Measurements from ENCODE around the gene CAMK4.
"Not testable (repeated sequence)": the region's sequence is repeated elsewhere in the genome, so short reads cannot be mapped to it uniquely, and the experiment has no call there.

CAMK4 gene

DNA sequence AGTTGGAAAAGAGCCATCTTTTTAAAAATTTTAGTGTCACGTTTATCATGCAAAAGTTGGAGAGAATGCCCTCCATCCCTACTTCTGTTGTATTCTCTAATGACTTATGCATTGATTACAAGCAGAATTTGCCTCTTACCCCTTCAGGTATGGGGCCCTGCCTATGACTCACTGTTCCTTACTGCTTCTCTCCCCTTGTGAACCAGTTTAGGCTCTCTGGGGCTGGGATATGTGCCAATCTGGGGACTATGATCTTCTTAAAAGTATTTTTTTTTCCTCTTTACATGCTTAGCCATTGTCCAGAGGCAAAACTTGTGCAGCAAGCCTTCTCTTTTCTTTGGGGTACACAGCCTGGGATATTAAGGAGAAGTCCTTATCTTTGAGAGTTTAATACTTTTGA, 37.4 kb downstream of the CAMK4 start:
- no peak for DNase-seq

DNA sequence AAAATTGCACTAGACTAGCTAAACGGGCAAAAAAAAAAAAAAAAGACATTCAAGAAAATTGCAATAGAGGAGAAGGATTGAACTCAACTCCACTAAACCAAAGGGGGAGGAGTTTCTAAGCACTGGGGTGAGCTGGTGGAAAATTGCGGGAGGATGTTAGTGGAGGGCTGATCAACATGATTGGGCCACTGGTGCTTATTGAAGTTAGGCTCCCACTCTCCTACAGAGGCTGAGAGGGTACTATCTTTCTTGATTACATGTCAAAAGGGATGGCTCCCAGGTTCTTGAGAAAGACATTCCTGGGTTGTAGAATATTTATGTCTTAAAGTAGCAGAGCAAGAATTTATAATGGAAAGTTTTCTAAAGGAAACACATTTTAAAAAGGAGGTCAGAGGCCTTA, 38.0 kb downstream of the CAMK4 start:
- DNase-seq = no peak

DNA sequence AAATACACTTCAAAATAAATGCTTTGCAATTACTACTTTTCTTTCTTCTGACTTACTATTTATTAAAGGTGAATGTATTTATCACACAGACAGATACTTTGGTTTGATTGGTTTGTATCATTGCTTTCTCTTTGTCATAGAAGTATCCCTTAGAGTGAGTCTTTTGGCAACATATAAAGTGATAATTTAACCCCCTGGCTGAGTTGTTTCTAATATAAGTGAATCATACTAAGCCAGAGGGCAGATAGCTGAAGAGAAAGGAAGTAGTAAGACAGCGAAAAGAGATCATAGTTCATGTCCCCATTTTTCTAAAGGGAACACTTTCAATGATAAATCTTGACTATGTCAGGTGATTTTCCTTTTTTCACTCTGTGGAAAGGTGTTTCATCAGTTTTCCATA, 38.6 kb downstream of the CAMK4 start:
- DNase-seq = no peak

DNA sequence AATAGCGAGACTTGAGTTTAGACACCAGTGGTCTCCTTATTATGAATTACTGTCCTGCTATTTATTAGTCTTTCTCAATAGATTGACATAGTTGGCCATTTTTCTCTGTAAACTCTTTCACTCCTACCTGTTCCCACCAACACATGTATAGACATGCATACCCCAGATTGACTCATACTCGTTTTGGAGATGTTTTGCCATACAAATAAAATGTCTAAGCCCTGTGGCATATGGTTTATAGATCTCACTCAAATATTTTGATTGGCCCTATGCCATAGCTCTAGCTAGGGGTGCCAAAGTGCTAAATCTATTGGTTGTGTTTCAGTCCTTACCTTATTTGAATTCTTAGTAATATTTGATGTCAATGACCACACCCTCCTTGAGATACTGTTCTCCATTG, 42.3 kb downstream of the CAMK4 start:
- DNase-seq = no peak

DNA sequence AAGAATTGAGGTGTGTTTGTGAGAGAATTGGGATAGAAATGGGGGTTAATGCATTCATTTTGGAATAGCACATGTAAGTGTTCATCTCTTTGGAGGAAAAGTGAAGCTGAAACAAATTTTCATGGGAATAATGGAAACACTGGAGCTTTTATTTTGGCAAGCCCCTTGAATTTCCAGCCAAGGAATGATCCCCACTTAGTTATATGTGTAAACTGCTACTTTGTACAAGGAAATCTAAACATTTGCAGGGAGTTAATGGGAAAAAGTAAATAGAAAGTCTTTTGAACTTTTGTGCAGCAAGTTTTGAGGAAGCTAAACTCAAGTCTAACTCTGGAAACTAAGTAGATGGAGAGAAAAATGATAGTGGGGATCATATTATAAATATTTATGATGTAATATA, 44.1 kb downstream of the CAMK4 start:
- no peak for DNase-seq

DNA sequence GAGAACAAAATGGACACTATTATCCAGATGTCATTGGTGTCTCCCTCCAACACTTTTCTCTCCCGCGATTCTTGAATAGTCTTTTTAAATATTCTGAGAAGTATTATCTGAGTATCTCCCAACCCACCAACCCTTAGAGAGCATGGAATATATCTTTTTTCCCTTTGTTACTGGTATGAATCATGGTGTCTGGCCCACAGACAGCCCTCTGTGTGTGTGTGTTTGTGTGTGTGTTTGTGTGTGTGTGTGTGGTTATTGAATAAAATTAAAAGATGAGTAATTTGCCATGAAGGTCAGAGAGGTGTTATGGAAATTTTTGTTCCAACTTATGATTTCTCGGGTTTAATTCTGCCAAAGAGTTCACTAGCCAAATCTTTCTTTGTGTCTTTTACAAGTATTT, 47.7 kb downstream of the CAMK4 start:
- DNase-seq = no peak

DNA sequence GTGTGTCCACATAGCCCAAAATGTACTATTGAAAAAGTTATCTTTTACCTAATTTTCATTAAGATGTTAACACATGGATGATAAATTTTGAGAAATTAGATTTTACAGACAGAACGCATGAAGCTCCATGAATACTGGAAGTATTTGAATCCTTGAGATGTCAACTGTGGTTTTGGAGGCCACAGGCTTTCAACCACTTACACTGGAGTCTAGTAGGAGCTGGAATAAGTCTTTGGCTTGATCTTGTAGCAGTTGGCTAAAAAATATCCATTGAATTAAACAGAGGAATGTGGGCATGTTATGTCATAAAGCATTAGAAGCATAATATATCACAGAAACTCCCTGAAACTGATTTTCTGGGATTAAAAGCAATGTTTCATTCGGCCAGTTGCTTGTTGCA, 52.9 kb downstream of the CAMK4 start:
- DNase-seq = no peak

DNA sequence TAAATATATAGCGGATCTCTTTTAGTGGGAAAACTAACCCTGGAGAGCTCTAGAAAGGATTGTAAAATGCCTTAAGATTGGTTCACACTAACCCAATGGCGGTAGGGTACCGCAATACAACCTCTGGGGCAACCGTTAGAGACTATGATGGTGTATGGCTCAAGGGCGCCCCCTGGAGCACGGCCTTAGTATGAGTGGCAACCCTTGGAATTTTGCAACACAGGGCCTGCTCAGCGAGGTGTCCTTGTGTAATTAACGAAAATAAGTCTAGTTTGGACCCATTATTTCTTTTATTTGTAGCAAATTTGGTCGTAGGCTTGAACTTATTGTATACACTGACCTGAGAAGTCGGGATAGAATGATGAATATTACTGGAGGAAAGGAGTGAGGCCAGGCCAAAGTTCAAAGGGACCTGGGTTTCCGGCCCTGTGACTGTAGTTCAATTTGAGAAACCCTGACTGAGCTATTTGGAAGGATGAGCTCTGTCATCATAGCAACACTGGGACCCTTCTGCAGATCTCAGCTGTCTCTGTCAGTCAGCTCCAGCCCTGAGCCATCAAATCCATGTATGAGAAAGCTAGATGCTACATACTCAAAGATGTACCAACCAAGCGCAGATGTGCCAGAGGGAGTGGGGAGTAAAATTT, 54.8 kb downstream of the CAMK4 start:
- peak; percentile 49 for DNase-seq

DNA sequence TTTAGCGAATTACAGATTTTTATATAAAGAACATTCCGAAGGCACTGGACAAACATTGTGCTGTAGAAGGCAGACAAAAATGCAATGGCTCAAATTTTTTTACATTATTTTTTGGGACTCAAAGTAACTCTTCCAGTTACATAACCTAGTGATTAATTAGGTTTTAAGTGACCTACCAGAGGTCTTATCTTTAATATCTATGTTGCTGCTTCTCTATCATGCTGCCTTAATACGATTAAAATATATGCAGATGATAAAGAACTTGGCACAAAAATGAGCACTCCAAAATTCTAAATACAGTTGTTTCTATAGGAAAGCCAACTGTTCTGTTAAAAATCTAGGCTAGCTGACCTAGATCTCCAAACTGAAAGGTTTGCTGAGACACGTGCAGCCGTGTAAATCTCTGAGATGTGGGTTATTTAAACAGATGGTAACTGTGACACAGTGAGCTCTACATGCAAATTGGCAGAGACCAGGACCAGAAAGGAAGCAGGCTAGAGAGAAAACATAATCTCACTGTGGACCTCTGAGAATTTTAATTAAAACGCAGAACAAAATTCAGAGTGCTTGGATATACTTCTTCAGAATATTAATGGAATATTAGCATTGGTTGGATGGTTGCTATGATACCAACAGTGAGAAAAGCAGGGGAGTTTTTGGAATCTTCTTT, 56.2 kb downstream of the CAMK4 start:
- no peak for DNase-seq

DNA sequence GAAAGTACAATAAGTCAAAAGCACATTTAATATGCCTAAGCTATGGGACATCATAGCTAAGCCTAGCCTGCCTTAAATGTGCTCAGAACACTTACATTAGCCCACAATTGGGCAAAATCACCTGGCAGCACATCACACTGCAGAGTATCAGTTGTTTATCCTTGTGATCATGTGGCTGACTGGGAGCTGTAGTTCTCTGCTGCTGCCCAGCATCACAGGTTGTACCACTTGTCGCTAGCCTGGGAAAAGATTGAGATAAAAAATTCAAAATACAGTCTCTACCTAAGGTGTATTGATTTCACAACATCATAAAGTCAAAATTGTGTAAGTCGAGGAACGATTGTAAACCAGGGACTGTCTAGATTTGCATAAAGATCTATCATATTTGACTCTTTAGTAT, 58.6 kb downstream of the CAMK4 start:
- no peak for DNase-seq

DNA sequence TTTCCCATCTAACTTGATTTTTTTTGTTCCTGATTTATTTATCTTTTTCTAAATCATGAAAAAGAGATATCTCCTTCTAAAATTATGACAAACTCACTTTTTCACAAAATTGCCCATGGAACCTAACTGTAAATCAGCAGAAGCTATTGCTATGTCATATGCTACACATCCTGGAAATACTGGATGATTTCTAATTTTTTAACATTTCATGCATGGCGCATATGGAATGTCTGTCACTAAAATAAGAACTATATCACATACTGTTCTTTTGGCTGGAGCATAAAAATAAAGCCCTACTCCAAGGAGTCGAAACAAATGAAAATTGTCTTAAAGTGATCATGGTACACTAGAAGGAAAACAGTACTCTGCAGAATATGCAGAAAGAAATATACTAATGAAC, 60.6 kb downstream of the CAMK4 start:
- DNase-seq = no peak

DNA sequence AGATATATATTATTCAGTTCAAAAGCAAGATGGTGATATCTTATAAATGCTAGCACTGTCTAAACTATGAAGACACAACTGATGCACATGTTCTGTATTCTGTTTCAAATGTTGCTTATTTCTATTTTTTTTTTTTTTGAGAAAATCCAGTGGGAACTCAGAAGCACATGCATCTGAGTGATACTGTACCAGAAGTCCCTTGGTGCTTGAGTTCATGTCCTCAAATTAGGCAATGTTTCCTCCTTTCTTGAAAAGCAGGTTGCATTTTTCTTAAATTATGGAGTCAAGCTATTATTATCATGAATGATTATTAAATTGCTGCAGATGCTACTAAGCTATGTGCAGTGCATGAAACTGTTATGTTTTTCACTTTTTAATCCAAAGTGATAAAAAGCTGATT, 70.4 kb downstream of the CAMK4 start:
- DNase-seq = no peak

DNA sequence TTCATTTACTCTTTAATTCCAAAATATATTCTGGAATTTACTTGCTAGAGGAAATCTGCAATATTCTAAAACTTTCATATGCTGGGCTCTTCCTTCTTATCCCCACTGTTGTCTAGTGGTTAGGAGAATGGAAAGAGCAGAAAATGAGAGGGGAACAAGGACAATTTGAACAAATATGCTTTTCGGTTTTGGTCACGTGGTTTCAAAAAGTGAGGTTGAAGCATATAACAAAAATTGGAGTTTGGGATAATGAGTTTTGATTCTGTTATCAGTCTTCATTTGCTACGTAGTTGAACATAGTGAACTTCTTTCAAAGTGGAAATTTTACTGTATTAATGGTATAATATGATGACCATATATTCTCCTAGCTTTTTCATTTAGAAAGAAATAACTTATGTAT, 71.5 kb downstream of the CAMK4 start:
- no peak for DNase-seq

DNA sequence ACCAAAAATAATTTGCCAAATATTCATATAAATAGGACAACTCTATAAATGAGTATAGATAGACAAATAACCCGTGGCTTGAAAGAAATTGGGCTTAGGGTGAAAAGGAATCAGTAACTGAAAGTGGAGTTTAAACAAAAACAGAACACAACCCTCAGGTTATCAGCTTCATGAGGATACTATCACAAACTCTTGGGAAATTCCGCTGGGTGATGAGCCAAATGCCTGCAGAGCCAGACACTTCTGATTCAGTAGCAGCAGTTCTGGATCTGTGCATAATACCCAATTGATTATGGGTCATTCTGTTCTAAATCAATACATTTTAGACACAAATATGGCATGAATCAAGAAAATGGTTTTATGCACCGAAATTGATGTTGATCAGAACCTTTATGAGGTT, 72.4 kb downstream of the CAMK4 start:
- no peak for DNase-seq

DNA sequence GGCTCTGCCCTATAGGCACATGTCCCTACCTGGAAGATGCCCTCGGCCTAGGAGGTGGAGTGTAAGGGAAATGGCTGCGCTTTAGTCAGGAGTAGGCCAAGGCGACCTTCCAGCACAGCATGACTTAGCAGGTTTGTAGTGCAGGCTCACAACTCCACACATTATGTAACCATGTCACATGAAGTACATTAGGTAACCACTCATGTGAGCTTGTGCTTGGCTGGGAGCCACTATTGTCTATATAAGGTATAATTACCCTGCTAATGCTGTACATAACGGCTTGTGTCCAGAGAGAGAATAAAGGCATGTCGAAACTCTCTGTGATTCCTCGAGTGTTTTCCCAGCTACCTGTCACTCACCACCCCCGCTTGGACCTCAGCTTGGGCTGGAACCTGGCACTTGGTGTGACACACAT, 74.9 kb downstream of the CAMK4 start:
- no peak for DNase-seq

DNA sequence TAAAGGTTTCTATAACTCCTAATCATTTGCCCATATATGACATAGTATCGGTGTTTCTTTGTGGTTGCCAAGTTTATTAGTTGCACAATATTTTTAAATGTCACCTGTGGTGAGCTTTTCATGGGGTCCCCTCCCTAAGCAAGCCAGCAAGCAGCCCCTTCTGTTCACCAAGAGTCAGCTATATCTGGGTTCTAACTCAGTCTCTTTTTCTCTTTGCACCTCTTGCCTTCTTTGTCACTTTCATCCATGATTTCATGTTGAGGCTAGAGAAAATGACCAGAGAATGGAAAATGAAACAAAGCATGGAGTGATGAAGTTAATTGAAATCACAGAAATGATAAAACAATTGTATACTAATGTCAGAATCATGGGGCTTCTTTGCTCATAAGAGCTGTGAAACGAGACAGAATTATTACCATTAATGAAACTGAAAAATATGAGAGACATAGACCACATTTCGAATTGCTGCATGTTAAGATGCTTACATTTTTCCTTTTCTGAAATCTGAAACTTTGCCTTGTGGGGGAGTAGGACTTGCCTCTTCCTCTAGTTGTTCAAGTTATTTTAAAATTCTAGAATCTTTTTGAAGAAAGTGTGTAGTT, 75.7 kb downstream of the CAMK4 start:
- DNase-seq = no peak

DNA sequence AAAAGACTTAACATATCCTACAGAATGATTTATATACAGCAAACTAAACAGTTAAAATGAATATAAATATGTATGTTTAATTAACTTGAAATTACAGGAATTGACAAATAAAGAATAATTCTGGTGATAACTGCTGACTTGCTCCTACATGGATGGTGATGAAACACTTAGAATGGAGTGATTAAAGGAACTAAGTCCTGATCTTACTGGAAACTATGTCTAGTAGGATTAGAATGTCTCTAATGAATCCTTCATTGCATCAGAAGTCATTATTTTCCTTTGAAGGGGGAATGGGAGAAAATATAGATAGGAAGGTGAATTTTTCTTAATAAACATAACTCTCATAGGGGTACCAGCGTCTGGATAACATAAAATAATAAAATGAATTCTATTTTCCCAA, 77.1 kb downstream of the CAMK4 start:
- DNase-seq = no peak

DNA sequence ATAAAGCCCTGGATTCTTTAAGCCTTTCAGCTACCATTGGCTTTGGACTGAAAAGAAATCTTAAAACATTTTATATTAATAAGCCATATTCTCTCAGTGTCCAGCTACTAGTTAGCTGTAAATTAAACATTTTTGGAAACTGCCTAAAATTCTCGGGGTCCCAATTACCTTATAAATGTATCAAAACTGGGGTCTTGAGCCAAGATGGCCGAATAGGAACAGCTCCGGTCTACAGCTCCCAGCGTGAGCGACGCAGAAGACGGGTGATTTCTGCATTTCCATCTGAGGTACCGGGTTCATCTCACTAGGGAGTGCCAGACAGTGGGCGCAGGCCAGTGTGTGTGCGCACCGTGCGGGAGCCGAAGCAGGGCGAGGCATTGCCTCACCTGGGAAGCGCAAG, 77.9 kb downstream of the CAMK4 start:
- not testable (repeated sequence) for DNase-seq

DNA sequence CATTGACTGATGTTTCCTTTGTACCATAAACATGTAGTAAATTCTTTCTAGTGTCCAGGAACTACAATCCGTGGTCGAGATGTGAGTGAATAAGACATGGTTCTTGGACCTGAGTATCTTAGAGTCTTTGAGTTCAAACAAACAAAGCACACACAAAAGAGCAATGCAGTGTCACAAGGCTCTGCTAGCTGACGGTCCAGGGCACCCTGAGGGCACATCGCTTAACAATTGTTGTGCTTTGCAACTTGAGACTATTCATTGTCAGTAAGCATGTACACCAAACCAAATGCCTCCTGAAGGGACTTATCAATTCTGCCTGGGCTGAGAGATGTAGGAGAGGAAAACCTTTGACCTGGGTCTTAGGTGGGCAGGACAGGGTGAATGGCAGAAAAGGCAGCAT, 84.8 kb downstream of the CAMK4 start:
- DNase-seq = no peak

DNA sequence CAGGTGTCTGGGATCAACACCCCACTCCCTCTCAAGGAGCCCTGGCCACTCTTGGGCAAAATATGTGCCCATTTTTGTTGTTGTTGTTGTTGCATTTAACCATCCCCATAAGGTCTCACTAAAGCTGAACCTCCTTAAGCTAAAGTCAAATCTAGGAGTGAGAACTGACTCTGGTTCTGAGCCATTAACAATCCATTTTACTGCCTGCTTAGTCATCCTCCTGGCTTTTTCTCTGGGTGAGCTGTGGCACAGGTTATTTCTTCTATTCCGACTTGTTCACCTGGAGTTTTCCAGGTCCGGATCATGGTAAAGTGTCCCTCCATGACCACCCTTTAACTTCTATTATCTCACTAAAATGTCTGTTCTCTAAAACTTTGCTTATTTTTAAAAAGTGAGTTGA, 85.2 kb downstream of the CAMK4 start:
- no peak for DNase-seq

DNA sequence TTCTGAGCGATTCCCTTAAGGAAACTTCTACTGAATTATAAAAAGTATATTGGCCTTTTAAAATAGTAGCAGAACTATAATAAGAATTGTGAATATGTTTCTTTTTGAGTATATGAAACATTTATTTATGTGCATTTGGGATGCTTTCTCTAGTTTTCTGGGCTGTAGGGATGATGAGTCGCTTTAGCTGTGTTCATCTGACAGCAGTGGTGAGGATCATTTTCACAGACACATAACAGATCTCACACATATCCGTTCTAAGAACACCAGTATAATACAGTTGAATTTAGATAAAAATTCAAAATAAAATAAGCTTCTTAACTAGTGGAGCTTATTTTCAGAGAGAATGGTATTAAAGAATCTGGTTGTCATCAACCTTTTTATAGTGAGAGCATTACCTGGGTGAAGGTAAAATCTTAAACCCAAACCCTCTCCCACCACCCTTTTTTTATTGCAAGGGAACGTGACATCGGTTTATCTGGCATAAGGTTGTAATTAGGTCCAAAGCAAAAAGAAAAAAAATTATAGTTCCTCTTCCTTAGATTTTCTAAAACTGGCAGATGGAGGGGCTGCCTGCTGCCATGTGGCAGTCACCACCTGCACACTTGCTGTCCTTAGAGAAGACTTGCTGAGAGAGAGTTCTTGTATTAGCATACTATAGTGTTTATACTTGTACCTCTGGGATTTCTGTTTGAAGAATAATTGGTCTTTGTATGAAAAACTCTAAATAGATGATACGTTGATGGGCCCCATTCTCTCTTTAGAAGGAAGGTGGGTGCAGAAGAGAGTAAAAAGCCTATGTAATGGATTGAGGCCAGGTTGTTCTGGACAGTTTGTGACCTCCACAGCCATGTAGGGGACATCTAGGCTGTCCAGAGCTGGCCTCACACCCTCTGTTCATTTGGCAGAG, 86.8 kb downstream of the CAMK4 start:
- no peak for DNase-seq

DNA sequence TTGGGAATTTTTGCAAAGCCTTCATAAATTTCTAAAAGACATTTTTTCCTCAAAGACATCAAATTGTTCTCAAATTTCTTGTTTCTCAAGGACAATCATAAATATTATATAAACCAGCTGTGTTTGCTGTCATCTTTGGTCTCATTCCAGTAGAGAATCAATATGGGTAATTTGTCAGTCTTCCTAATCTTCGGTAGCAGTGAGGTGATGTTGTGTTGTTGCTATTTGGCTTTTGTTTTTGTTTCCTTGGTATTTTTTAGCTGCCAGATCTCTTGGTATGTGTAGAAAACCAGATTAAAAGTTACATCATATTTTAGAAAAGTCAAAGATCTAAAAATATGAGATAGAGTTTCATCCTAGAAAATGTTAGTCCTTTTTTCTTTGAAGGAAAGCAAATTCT, 87.5 kb downstream of the CAMK4 start:
- no peak for DNase-seq

DNA sequence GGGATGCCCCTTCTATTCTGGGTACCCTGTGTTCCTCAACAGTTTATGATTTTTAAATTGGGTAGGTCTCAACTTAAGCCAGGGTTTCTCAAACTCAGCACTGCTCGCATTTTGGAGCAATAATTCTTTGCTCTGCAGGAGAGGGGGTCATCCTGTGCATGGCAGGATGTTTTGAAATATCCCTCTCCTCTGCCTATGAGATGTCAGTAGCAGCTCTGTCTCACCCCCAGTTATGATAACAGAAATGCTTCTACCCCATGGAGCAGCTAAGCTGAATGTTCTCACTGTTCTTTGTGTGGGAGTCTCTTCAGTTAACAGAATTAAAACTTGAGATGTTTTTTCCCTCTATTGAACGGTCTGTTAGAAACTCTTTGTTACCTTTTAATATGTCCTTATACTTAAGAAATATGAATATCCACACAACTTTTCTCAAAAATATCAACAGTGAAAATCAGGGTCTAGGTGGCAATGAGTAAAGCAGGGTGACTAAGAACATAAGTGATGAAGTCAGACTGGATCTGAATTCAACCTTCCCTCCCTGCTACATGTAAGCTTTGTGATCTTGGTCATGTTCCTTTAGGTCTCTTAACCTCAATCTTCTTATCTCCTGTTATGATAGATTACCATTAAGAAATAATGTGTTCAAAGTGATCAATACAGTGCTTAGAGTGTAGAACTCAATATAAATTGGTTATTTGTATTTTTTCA, 89.0 kb downstream of the CAMK4 start:
- DNase-seq = no peak
